Measurements from ENCODE around the gene KPNB1.

The KPNB1 gene

DNA sequence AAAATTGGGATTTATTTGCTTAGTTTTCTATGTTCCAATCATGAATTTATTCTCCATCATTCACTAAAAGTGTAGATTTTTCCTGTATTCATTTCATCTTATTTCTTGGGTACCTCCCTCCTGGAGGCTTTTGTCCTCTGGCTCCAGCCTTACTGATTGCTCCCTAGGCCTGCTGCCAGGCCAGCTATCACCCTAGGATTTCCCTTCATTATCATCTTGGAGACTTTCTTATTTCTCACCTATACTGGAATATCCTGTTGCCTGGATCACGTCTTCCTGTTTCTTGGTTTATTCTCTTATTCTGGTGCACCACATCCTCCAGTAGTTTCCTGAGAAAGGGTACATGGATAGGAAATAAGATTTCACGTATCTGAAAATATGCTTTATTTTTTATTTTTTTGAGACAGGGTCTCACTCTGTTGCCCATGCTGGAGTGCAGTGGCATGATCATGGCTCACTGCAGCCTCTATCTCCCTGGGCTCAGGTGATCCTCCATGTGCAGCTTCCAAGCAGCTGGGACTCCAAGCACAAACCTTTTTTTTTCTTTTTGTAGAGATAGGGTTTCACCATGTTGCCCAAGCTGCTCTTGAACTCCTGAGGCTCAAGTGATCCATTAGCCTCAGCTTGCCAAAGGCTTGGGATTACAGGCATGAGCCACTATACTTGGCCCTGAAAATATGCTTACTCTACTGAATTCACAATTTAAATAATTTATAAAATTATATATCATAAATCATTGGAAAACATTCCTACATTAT lies 13.3 kb upstream of the KPNB1 start:
- no peak for DNase-seq (ENCODE audit: low read depth, low spot score)
- in situ Hi-C loops (cut with HindIII; ENCODE audit: low sequenced_read_pairs) = no loop called here
- TF ChIP-seq CTCF (IDR thresholded peaks at IDR 0.05; ENCODE audit: low read depth, low read length) = no peak
- no peak overlapping the region for H3K4me3 ChIP-seq (ENCODE audit: low read depth, low read length)

GRCh38 chr17:47638903-47639302 lies 10.8 kb upstream of the KPNB1 start:
- in situ Hi-C loops (cut with HindIII; ENCODE audit: low sequenced_read_pairs) = no loop called here
- H3K4me3 ChIP-seq (ENCODE audit: low read depth, low read length) = no peak overlapping the region
- TF ChIP-seq CTCF (IDR thresholded peaks at IDR 0.05; ENCODE audit: low read depth, low read length) = no peak
- DNase-seq (ENCODE audit: low read depth, low spot score) = no peak

DNA sequence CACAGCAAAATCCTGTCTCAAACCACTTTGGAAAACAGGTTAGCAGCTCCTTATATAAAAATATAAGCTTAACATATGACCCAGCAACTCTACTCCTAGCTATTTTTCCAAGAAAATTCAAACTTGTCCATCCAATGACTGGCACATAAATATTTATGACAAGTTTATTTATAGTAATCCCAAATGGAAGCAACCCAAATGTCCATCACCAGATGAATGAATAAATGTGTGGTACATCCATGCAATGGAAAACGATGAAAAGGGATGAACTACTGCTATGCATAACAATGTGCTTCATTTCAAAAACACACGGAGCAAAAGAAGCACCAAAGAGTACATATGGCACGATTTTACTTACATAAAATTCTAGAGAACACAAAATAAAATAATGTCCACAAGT lies 9.6 kb upstream of the KPNB1 start:
- TF ChIP-seq CTCF (IDR thresholded peaks at IDR 0.05; ENCODE audit: low read depth, low read length) = no peak
- no peak overlapping the region for H3K4me3 ChIP-seq (ENCODE audit: low read depth, low read length)
- no peak for DNase-seq (ENCODE audit: low read depth, low spot score)
- in situ Hi-C loops (cut with HindIII; ENCODE audit: low sequenced_read_pairs) = no loop called here

GRCh38 chr17:47641202-47641601 lies 8.5 kb upstream of the KPNB1 start:
- H3K4me3 ChIP-seq (ENCODE audit: low read depth, low read length) = no peak overlapping the region
- no peak for DNase-seq (ENCODE audit: low read depth, low spot score)
- TF ChIP-seq CTCF (IDR thresholded peaks at IDR 0.05; ENCODE audit: low read depth, low read length) = no peak
- in situ Hi-C loops (cut with HindIII; ENCODE audit: low sequenced_read_pairs) = no loop called here

DNA sequence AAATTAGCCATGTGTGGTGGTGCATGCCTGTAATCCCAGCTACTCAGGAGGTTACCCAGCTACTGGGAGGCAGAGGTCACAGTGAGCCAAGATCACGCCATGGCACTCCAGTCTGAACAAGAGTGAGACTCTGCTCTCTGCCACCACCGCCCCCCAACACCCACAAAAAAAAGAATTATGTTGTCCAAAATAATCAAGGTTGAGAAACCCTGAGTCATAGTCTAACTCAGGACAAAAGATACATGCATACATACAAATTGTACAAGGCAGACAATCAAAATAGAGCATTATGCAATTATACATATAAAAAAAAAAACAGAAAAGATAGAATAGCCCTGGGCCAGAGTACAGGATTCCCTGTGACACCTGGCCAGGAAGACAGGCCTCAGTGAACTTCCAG lies 6.6 kb upstream of the KPNB1 start:
- in situ Hi-C loops (cut with HindIII; ENCODE audit: low sequenced_read_pairs) = no loop called here
- H3K4me3 ChIP-seq (ENCODE audit: low read depth, low read length) = no peak overlapping the region
- no peak for DNase-seq (ENCODE audit: low read depth, low spot score)
- TF ChIP-seq CTCF (IDR thresholded peaks at IDR 0.05; ENCODE audit: low read depth, low read length) = no peak

GRCh38 chr17:47644324-47644723 lies 5.4 kb upstream of the KPNB1 start:
- in situ Hi-C loops (cut with HindIII; ENCODE audit: low sequenced_read_pairs) = no loop called here
- no peak for DNase-seq (ENCODE audit: low read depth, low spot score)
- H3K4me3 ChIP-seq (ENCODE audit: low read depth, low read length) = no peak overlapping the region
- TF ChIP-seq CTCF (IDR thresholded peaks at IDR 0.05; ENCODE audit: low read depth, low read length) = no peak
